ENCODE measurements around the gene FTO. TPM values are rescaled to one million over a fixed set of nuclear protein-coding genes. Genes with fewer than 3 reads are reported as not detected.

FTO gene
- total and polyA plus RNA-seq, 2 of the 13 experiments (the other 11 are each of a cell fraction or from before 2014, with no cell fraction given) = 41.6 to 55.8 TPM

DNA sequence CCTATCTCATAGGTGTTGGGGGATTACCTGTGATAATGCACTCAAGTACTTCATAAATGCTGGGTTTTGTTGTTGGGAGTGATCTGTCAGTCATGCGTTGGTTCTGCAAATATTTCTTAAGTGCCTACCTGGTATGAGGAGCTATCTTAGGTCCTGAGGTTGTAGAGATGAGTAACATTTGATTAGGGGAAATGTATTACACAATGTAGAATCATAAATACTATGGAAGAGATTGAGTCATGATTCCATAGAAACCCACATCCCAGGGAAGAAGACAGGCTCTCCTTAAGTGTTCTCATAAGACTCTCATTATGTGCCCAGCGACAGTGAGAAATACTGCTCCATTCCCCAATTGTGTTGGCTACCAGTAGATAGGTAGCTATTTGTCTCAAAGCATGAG lies 240.1 kb downstream of the FTO start:
- no peak overlapping the region for H3K9ac ChIP-seq (ENCODE audit: insufficient read depth, low read depth, low read length)
- FAIRE-seq (no peak), DNase-seq (ENCODE audit: low spot score) (no peak), ATAC-seq (no peak)
- H3K36me3 ChIP-seq (replicated peaks in 1 of 2; ENCODE audit: control insufficient read depth in 1 of 2, insufficient read depth in 2 of 2, low read length in 2 of 2) = peaks cover 0 to 7% of the 10 kb centered on the region in 2 experiments; a peak in 1 of 5 replicates
- H2AFZ ChIP-seq (ENCODE audit: low read length) = no peak overlapping the region
- 98% methylated on average over 2 of the region's 2 CpGs for WGBS (ENCODE audit: low lambda C conversion rate)
- no peaks in the 10 kb centered on the region for H3K79me2 ChIP-seq (ENCODE audit: insufficient read depth, low read length)
- in situ Hi-C loops (cut with HindIII; ENCODE audit: extremely low pct_ligation_motif_present, low pct_unique_long_range_greater_than_20kb) (loop anchor here (10.0 to 25.0 kb wide), 2 partner anchors 1081 to 1318 kb away; no protein-coding TSS in a partner anchor), intact Hi-C loops (cut with micrococcal nuclease; ENCODE audit: unreplicated experiment) (loop anchor here (10.0 kb wide), 3 partner anchors 341 to 871 kb away; partner anchors contain the start of gene IRX3)
- no peaks in the 10 kb centered on the region for H4K20me1 ChIP-seq (ENCODE audit: insufficient read depth, low read length)
- peaks cover 30% of the 10 kb centered on the region for H3K4me1 ChIP-seq (ENCODE audit: insufficient read depth, low read length)
- no TSS peak for BruUV-seq (replicated peaks)
- no peak overlapping the region for H3K27ac ChIP-seq (ENCODE audit: extremely low read length, insufficient read depth, low read length)
- H3K27me3 ChIP-seq (ENCODE audit: control insufficient read depth in 1 of 2, insufficient read depth in 2 of 2, low read length in 2 of 2) = no peaks in the 10 kb centered on the region
- CTCF ChIA-PET (ENCODE audit: low intra/inter-chr PET ratio, low total read pairs) = no interaction called here
- no peaks in the 10 kb centered on the region for H3K9me3 ChIP-seq (ENCODE audit: low read length)
- POLR2A ChIA-PET = no interaction called here
- no peak overlapping the region for H3K4me2 ChIP-seq (ENCODE audit: low read depth, low read length)
- no peak overlapping the region for H3K4me3 ChIP-seq (replicated peaks in 1 of 3; ENCODE audit: insufficient read depth in 1 of 3, low read depth in 2 of 3, low read length in 3 of 3)
- no peak for TF ChIP-seq PREB (CRISPR knock-in tag; IDR thresholded peaks at IDR 0.05)
- TF ChIP-seq ZBTB34 (CRISPR knock-in tag; IDR thresholded peaks at IDR 0.05) = no peak
- TF ChIP-seq ARID2 (CRISPR knock-in tag; IDR thresholded peaks at IDR 0.05; ENCODE audit: borderline replicate concordance) = no peak
- TF ChIP-seq MBNL3 (CRISPR knock-in tag; conservative IDR thresholded peaks at IDR 0.05) = no peak
- TF ChIP-seq, protein P1, sequence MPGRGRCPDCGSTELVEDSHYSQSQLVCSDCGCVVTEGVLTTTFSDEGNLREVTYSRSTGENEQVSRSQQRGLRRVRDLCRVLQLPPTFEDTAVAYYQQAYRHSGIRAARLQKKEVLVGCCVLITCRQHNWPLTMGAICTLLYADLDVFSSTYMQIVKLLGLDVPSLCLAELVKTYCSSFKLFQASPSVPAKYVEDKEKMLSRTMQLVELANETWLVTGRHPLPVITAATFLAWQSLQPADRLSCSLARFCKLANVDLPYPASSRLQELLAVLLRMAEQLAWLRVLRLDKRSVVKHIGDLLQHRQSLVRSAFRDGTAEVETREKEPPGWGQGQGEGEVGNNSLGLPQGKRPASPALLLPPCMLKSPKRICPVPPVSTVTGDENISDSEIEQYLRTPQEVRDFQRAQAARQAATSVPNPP (CRISPR knock-in tag; IDR thresholded peaks at IDR 0.05) = no peak
- TF ChIP-seq ZNF513 (CRISPR knock-in tag; conservative IDR thresholded peaks at IDR 0.05) = no peak
- TF ChIP-seq ZEB1 (IDR thresholded peaks at IDR 0.05; ENCODE audit: insufficient replicate concordance, low read depth) = no peak
- TF ChIP-seq ZNF891 (CRISPR knock-in tag; IDR thresholded peaks at IDR 0.05) = no peak
- TF ChIP-seq ARID4A (CRISPR knock-in tag; IDR thresholded peaks at IDR 0.05; ENCODE audit: borderline replicate concordance) = no peak
- TF ChIP-seq TEAD2 (CRISPR knock-in tag; IDR thresholded peaks at IDR 0.05) = no peak
- TF ChIP-seq, protein P2, sequence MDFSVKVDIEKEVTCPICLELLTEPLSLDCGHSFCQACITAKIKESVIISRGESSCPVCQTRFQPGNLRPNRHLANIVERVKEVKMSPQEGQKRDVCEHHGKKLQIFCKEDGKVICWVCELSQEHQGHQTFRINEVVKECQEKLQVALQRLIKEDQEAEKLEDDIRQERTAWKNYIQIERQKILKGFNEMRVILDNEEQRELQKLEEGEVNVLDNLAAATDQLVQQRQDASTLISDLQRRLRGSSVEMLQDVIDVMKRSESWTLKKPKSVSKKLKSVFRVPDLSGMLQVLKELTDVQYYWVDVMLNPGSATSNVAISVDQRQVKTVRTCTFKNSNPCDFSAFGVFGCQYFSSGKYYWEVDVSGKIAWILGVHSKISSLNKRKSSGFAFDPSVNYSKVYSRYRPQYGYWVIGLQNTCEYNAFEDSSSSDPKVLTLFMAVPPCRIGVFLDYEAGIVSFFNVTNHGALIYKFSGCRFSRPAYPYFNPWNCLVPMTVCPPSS (IDR thresholded peaks at IDR 0.05) = no peak
